HepG2 (cell line): ENCODE results near the gene AQP12A. TPM values are rescaled to one million over a fixed set of nuclear protein-coding genes. Genes with fewer than 3 reads are reported as not detected.

ENCODE experiments used
- ATAC-seq: fragments of 200-7000 bp; cut with Tn5 transposase; 3 replicates; pipeline ENCODE4 v1.9.1; 2020; ENCODE audit warnings: mild to moderate bottlenecking, moderate library complexity
- BruUV-seq: library from RNA; stranded (reverse); fragments of 400-500 nt; replicated peaks from 2 replicates; lab custom pipeline; 2021; lab: Mats Ljungman, UMichigan
- CTCF ChIA-PET: fragments of 300-600 bp; formaldehyde crosslinking; extraction: SDS; loops from one replicate; lab custom pipeline; 2021; ENCODE audit warnings: low total read pairs, inconsistent platforms, low intra/inter-chr PET ratio; lab: Yijun Ruan, JAX
- POLR2A ChIA-PET: fragments of 350-600 bp; sonication (Branson Sonifier 250); formaldehyde crosslinking; loops from one replicate; lab custom pipeline; 2020; ENCODE audit warnings: antibody characterized with exemption, inconsistent platforms; lab: Yijun Ruan, JAX
- DNase-seq: peaks from one replicate; pipeline ENCODE4 v3.0.0-alpha.2; 2015; ENCODE audit warnings: low spot score
- FAIRE-seq: peaks from 3 replicates; lab custom pipeline; 2011; peaks lifted over from hg19 to GRCh38; lab: Jason Lieb, UNC
- H2AFZ ChIP-seq: one replicate; pipeline ENCODE4 v1.6.1; 2011; ENCODE audit warnings: low read length, inconsistent platforms
- H3K27ac ChIP-seq: fragments of 300-600 bp; 3 replicates; pipeline ENCODE4 v1.8.0; 2011; ENCODE audit warnings: mixed run types, mild to moderate bottlenecking, mixed read lengths, low read length, inconsistent platforms; ENCODE audit not compliant: insufficient read depth; ENCODE audit errors: extremely low read length
- H3K27me3 ChIP-seq, 2 experiments: fragments of 200-600 bp in 1 of 2; 2 replicates in 1 of 2; 3 replicates in 1 of 2; pipeline versions ENCODE4 v1.6.0 to v1.8.0; 2011; ENCODE audit warnings: low read length in 2 of 2, mild to moderate bottlenecking in 2 of 2, moderate library complexity in 2 of 2, inconsistent platforms in 1 of 2; ENCODE audit not compliant: insufficient read depth in 2 of 2, control insufficient read depth in 1 of 2
- H3K36me3 ChIP-seq, 2 experiments: fragments of 200-600 bp in 1 of 2; replicated peaks in 1 of 2; 2 replicates in 1 of 2; 3 replicates in 1 of 2; pipeline versions ENCODE4 v1.5.1 to v1.8.0; 2011; ENCODE audit warnings: low read length in 2 of 2, inconsistent platforms in 1 of 2; ENCODE audit not compliant: insufficient read depth in 2 of 2, control insufficient read depth in 1 of 2
- H3K4me1 ChIP-seq: 2 replicates; pipeline ENCODE4 v1.5.1; 2012; ENCODE audit warnings: low read length, inconsistent platforms; ENCODE audit not compliant: insufficient read depth
- H3K4me2 ChIP-seq: 2 replicates; pipeline ENCODE4 v1.6.0; 2011; ENCODE audit warnings: low read depth, low read length, inconsistent platforms
- H3K4me3 ChIP-seq, 3 experiments: fragments of 200-600 bp in 1 of 3; sonication (generic), shearing (Covaris generic) in 1 of 3; replicated peaks in 1 of 3; 2 replicates each; pipeline ENCODE4 v1.5.1; 2011 to 2016; ENCODE audit warnings: low read length in 3 of 3, inconsistent platforms in 2 of 3, low read depth in 2 of 3, mild to moderate bottlenecking in 2 of 3, control low read depth in 1 of 3, mixed read lengths in 1 of 3; ENCODE audit not compliant: insufficient read depth in 1 of 3
- H3K79me2 ChIP-seq: one replicate; pipeline ENCODE4 v1.6.1; 2011; ENCODE audit warnings: low read length, inconsistent platforms; ENCODE audit not compliant: insufficient read depth
- H3K9ac ChIP-seq: 2 replicates; pipeline ENCODE4 v1.6.0; 2011; ENCODE audit warnings: mild to moderate bottlenecking, low read depth, low read length, inconsistent platforms; ENCODE audit not compliant: insufficient read depth
- H3K9me3 ChIP-seq: 2 replicates; pipeline ENCODE4 v1.5.1; 2012; ENCODE audit warnings: mild to moderate bottlenecking, low read length
- H4K20me1 ChIP-seq: 2 replicates; pipeline ENCODE4 v1.6.0; 2011; ENCODE audit warnings: inconsistent platforms, mild to moderate bottlenecking, low read length, moderate library complexity; ENCODE audit not compliant: insufficient read depth
- ARNT ChIP-seq: fragments of 450-650 bp; IDR thresholded peaks from 2 replicates; pipeline ENCODE4 v1.6.1; 2017
- ATF6 ChIP-seq: sonication (generic); formaldehyde crosslinking; conservative IDR thresholded peaks from 2 replicates; pipeline ENCODE4 v1.4.0; 2020; ENCODE audit warnings: missing genetic modification reagents
- DDIT3 ChIP-seq: sonication (generic); formaldehyde crosslinking; IDR thresholded peaks from 2 replicates; pipeline ENCODE4 v1.4.0; 2020; ENCODE audit warnings: mild to moderate bottlenecking, missing genetic modification reagents
- FOXM1 ChIP-seq: sonication (generic); formaldehyde crosslinking; IDR thresholded peaks from 2 replicates; pipeline ENCODE4 v1.5.0; 2020; ENCODE audit warnings: missing genetic modification reagents
- HES4 ChIP-seq: sonication (generic); formaldehyde crosslinking; IDR thresholded peaks from 2 replicates; pipeline ENCODE4 v1.9.0; 2021; ENCODE audit warnings: mild to moderate bottlenecking, missing genetic modification reagents, borderline replicate concordance
- KLF16 ChIP-seq, 2 experiments: sonication (generic) in 1 of 2; formaldehyde crosslinking in 1 of 2; IDR thresholded peaks; 2 replicates each; pipeline versions ENCODE4 v1.6.1 to v1.8.0; 2016 to 2023; ENCODE audit warnings: missing genetic modification reagents in 2 of 2, missing compliant biosample characterization in 1 of 2
- SALL2 ChIP-seq: sonication (generic); formaldehyde crosslinking; IDR thresholded peaks from 2 replicates; pipeline ENCODE4 v1.8.1; 2023; ENCODE audit warnings: mild to moderate bottlenecking, missing genetic modification reagents, inconsistent platforms
- TBP ChIP-seq: sonication (generic); formaldehyde crosslinking; IDR thresholded peaks from 2 replicates; pipeline ENCODE4 v1.5.0; 2020; ENCODE audit warnings: missing genetic modification reagents
- TEAD3 ChIP-seq: optimal IDR thresholded peaks from 2 replicates; pipeline ENCODE3; 2016; ENCODE audit warnings: borderline replicate concordance
- ZBTB38 ChIP-seq: sonication (generic); formaldehyde crosslinking; IDR thresholded peaks from 2 replicates; pipeline ENCODE4 v1.5.1; 2020; ENCODE audit warnings: mild to moderate bottlenecking, missing genetic modification reagents
- ZKSCAN8 ChIP-seq: IDR thresholded peaks from 2 replicates; pipeline ENCODE4 v1.6.1; 2016; ENCODE audit warnings: borderline replicate concordance, missing genetic modification reagents, missing compliant biosample characterization
- ZNF251 ChIP-seq: sonication (generic); formaldehyde crosslinking; IDR thresholded peaks from 2 replicates; pipeline ENCODE4 v1.9.0; 2021; ENCODE audit warnings: mild to moderate bottlenecking, missing genetic modification reagents
- ZNF354B ChIP-seq: sonication (generic); formaldehyde crosslinking; IDR thresholded peaks from 2 replicates; pipeline ENCODE4 v1.8.0; 2022; ENCODE audit warnings: mild to moderate bottlenecking, missing genetic modification reagents
- WGBS: methylation state at CpG from one replicate; pipeline ENCODE4 v1.1.6; 2017; ENCODE audit warnings: low lambda C conversion rate; 5-methylcytosine and 5-hydroxymethylcytosine counted together
- in situ Hi-C: cut with HindIII; loops from 2 replicates; pipeline ENCODE4 v1.10.0; 2017; ENCODE audit warnings: low pct_unique_long_range_greater_than_20kb; ENCODE audit not compliant: extremely low pct_ligation_motif_present
- intact Hi-C: fragments of 100-400 bp; cut with micrococcal nuclease; formaldehyde crosslinking; loops from one replicate; pipeline ENCODE4 v1.10.0; 2022; ENCODE audit not compliant: unreplicated experiment
- polyA plus RNA-seq, 8 experiments: library from polyadenylated mRNA; depleted of rRNA in 3 of 8; stranded (reverse) in 7 of 8; unstranded in 1 of 8; fragments of >200 nt; fragmentation: Illumina TruSeq in 4 of 8; extraction: Trizol in 4 of 8; gene quantifications; 2 replicates each; pipeline versions ENCODE4 v1.2.1 to v1.2.3, GENCODE V29; 2011 to 2016; ENCODE audit warnings: low read depth in 4 of 8, missing spikeins in 1 of 8, mixed read lengths in 1 of 8; ENCODE audit not compliant: insufficient read depth in 1 of 8
- total RNA-seq, 5 experiments: library from RNA; depleted of rRNA; stranded (reverse); fragments of >200 nt; fragmentation: Illumina TruSeq; extraction: Trizol; gene quantifications; 2 replicates each; pipeline ENCODE4 v1.2.3, GENCODE V29; 2016; ENCODE audit warnings: low read depth in 1 of 5

Gene AQP12A
- total and polyA plus RNA-seq, 2 of the 13 experiments (the other 11 are each of a cell fraction or from before 2014, with no cell fraction given): not detected

GRCh38 chr2:240739797-240740196, 48.1 kb downstream of the AQP12A start:
- no TSS peak for BruUV-seq
- 32% methylated on average over 15 of the region's 16 CpGs for WGBS
- no peak for DNase-seq
- CTCF ChIA-PET: no interaction called here
- in situ Hi-C loops (no loop called here), intact Hi-C loops (no loop called here)
- no peak overlapping the region for H3K4me2 ChIP-seq
- no peak overlapping the region for H3K9ac ChIP-seq
- H3K4me3 ChIP-seq: no peak overlapping the region
- POLR2A ChIA-PET: no interaction called here
- peaks cover 56 to 99% of the 10 kb centered on the region in 2 experiments for H3K27me3 ChIP-seq
- peaks cover 4% of the 10 kb centered on the region; the same call in 1 of the 2 replicates for H4K20me1 ChIP-seq
- FAIRE-seq: no peak
- H3K4me1 ChIP-seq: no peaks in the 10 kb centered on the region
- no peak for ATAC-seq
- TF ChIP-seq DDIT3 (CRISPR knock-in tag) (no peak), SALL2 (CRISPR knock-in tag) (no peak), ZNF251 (CRISPR knock-in tag) (no peak), HES4 (no peak)
- H3K9me3 ChIP-seq: no peaks in the 10 kb centered on the region
- no peak overlapping the region for H3K27ac ChIP-seq
- no peaks in the 10 kb centered on the region for H3K79me2 ChIP-seq
- no peaks in the 10 kb centered on the region for H3K36me3 ChIP-seq
- no peak overlapping the region for H2AFZ ChIP-seq

GRCh38 chr2:240741091-240741490, 49.4 kb downstream of the AQP12A start:
- Histone ChIP-seq H2AFZ (no peak overlapping the region), H3K9me3 (no peaks in the 10 kb centered on the region), H3K27me3 (peaks cover 56 to 99% of the 10 kb centered on the region in 2 experiments), H3K9ac (no peak overlapping the region), H3K4me3 (no peak overlapping the region), H3K27ac (no peak overlapping the region), H3K4me2 (no peak overlapping the region), H4K20me1 (peaks cover 4% of the 10 kb centered on the region; the same call in 1 of the 2 replicates), H3K4me1 (no peaks in the 10 kb centered on the region), H3K79me2 (no peaks in the 10 kb centered on the region), H3K36me3 (no peaks in the 10 kb centered on the region)
- BruUV-seq: no TSS peak
- in situ Hi-C loops: no loop called here
- FAIRE-seq (no peak), ATAC-seq (no peak), DNase-seq (no peak)
- ChIA-PET POLR2A (no interaction called here), CTCF (no interaction called here)
- intact Hi-C loops: no loop called here
- 34% methylated on average over 13 of the region's 18 CpGs for WGBS
- TF ChIP-seq ZNF354B (no peak), KLF16 (CRISPR knock-in tag; IDR thresholded peaks at IDR 0.05) (no peak), ATF6 (no peak), TEAD3 (CRISPR knock-in tag) (no peak), FOXM1 (CRISPR knock-in tag) (no peak), TBP (no peak), ZBTB38 (no peak), ZKSCAN8 (no peak), ARNT (no peak)
